Heart left ventricle (tissue), 16 donors: Measurements from ENCODE around the gene MAGI1. TPM values are rescaled to one million over a fixed set of nuclear protein-coding genes. Genes with fewer than 3 reads are reported as not detected.

ENCODE experiments used
- ATAC-seq, 4 donors: fragments of 200-7000 bp; cut with Tn5 transposase; one replicate each; pipeline ENCODE4 v1.9.1; 2020 to 2022; ENCODE audit warnings: moderate library complexity in 4 of 4, mild to moderate bottlenecking in 3 of 4, moderate number of reproducible peaks in 1 of 4
- DNase-seq, 5 donors: peaks; one replicate each; pipeline ENCODE4 v3.0.0-alpha.2; 2020
- H3K27ac ChIP-seq, 12 donors: fragments of 200-600 bp; sonication (generic) in 4 of 12; one replicate each; pipeline versions ENCODE4 v1.5.0 to v1.8.0; 2016 to 2022; ENCODE audit warnings: mild to moderate bottlenecking in 2 of 12
- H3K27me3 ChIP-seq, 9 donors: fragments of 200-600 bp; sonication (generic) in 2 of 9; one replicate each; pipeline versions ENCODE4 v1.5.1 to v1.8.0; 2016 to 2022; ENCODE audit warnings: mild to moderate bottlenecking in 3 of 9
- H3K36me3 ChIP-seq, 9 donors: fragments of 200-600 bp; sonication (generic) in 2 of 9; one replicate each; pipeline versions ENCODE4 v1.5.0 to v1.8.0; 2018 to 2022; ENCODE audit warnings: mild to moderate bottlenecking in 2 of 9
- H3K4me1 ChIP-seq, 12 donors: fragments of 200-600 bp; sonication (generic) in 4 of 12; one replicate each; pipeline versions ENCODE4 v1.5.0 to v1.8.0; 2016 to 2022; ENCODE audit warnings: mild to moderate bottlenecking in 3 of 12
- H3K4me3 ChIP-seq, 12 donors: fragments of 200-600 bp; sonication (generic) in 4 of 12; one replicate each; pipeline versions ENCODE4 v1.5.0 to v1.8.0; 2017 to 2022; ENCODE audit warnings: mild to moderate bottlenecking in 9 of 12, moderate library complexity in 4 of 12
- H3K9me3 ChIP-seq, 12 donors: fragments of 200-600 bp; sonication (generic) in 4 of 12; one replicate each; pipeline versions ENCODE4 v1.5.0 to v1.8.0; 2016 to 2022; ENCODE audit warnings: mild to moderate bottlenecking in 1 of 12
- CTCF ChIP-seq, 12 donors: fragments of 200-600 bp; sonication (generic) in 4 of 12; IDR thresholded peaks; one replicate each; pipeline versions ENCODE4 v1.5.0 to v1.8.0; 2018 to 2022; ENCODE audit warnings: antibody characterized with exemption in 12 of 12, mild to moderate bottlenecking in 5 of 12
- POLR2A ChIP-seq, 2 donors: fragments of 450-650 bp; IDR thresholded peaks; one replicate each; pipeline ENCODE4 v1.6.1; 2017; ENCODE audit warnings: antibody characterized with exemption in 2 of 2, mild to moderate bottlenecking in 2 of 2, moderate library complexity in 2 of 2
- WGBS, 4 donors: extraction: QIAGEN DNeasy Blood & Tissue Kit in 2 of 4; methylation state at CpG; one replicate each; pipeline versions ENCODE4 v1.1.5 to v1.1.7; 2013 to 2018; 5-methylcytosine and 5-hydroxymethylcytosine counted together
- intact Hi-C, 10 donors: fragments of 100-400 bp; cut with DNase I; formaldehyde crosslinking; loops; one replicate each; pipeline versions ENCODE4 v1.11.1 to v1.14.2; 2022
- polyA plus RNA-seq, 2 donors: library from polyadenylated mRNA; stranded (reverse); fragments of 200-250 nt; gene quantifications; one replicate each; pipeline ENCODE4 v1.2.3, GENCODE V29; 2013
- total RNA-seq, 9 donors: library from RNA; depleted of rRNA in 2 of 9; stranded (reverse); fragments of >200 nt in 2 of 9; fragmentation: NEBNext Ultra II Directional in 3 of 9; extraction: Animal tissue kit (Norgen Biotek cat#: 25700) in 3 of 9; gene quantifications; one replicate each; pipeline versions ENCODE4 v1.1.0 to v1.2.4, GENCODE V29; 2016 to 2023
- donor health status: ischemic (EF 13 %, LVEDD 7.1; RV severe dilation, severe dysfunction).
- donor health status: healthy with polysubstance abuse.
- donor health status: DM: no; HTN: yes; CAD: no.
- donor health status: DM: no; HTN: no; CAD: no.
- donor health status: ischemic (EF 25% LVEDD 6.9; RV normal size, moderate dysfunction).
- donor health status: ischemic (EF 25% LVEDD 5.7; RV mildly dilated, moderate dysfunction).
- donor health status: healthy.
- donor health status: DM: yes; HTN: yes; CAD: no.
- donor health status: ischemic (EF 35%, LVEDD 5.7; RV mildly dilated, moderate dysfunction).
- donor health status: nonischemic (EF 11% LVEDD 7.7; RV severe dilation, severe dysfunction).
- donor health status: DM: yes; HTN: yes; CAD: no.
- donor health status: PGD.
- donor health status: ischemic (EF 29% LVEDD 5.4; RV normal size, mild dysfunction).
- donor health status: nonischemic (EF 23%, LVEDD 6.1; RV moderate dilation, normal function).

The MAGI1 gene
- total and polyA plus RNA-seq, 11 donors = 18.5 to 52.1 (median 31.4) TPM

GRCh38 chr3:65824166-65824565, 214.6 kb downstream of the MAGI1 start:
- TF ChIP-seq CTCF (IDR thresholded peaks at IDR 0.05) (no peak), POLR2A (IDR thresholded peaks at IDR 0.05) (no peak)
- no peak overlapping the region for H3K27ac ChIP-seq
- DNase-seq = no peak
- intact Hi-C loops = no loop called here
- no peaks in the 10 kb centered on the region for H3K27me3 ChIP-seq
- H3K9me3 ChIP-seq = peaks cover 0 to 6% (median 0%) of the 10 kb centered on the region in 12 donors
- no peak for ATAC-seq
- WGBS, 4 donors = 61 to 80% (median 71%) methylated on average over 5 of the region's 5 CpGs
- H3K36me3 ChIP-seq = no peaks in the 10 kb centered on the region
- H3K4me3 ChIP-seq = no peak overlapping the region
- H3K4me1 ChIP-seq = peaks cover 0 to 35% (median 7%) of the 10 kb centered on the region in 12 donors

DNA sequence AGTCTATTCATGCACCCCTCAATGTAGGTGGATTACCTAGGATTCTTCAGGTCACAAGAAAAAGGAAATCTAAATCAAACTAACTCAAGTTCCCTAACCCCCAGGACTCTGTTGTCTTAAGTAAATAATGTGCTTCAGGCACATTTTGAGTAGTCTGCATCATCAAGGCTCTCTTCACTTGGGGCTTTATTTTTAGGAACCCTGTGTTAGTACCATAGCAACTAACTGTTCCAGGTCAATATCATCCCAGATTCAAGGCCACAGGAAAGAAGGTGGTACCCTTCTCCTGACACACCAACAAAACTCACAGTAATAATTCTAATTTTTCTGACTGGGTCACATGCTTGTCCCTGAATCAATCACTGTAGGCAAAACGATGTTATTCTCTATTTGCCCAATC, 218.1 kb downstream of the MAGI1 start:
- 83 to 89% (median 85%) methylated on average over 1 of the region's 1 CpG for WGBS, 4 donors
- Histone ChIP-seq H3K9me3 (peaks cover 0 to 6% (median 0%) of the 10 kb centered on the region in 12 donors), H3K4me3 (no peak overlapping the region), H3K27me3 (no peaks in the 10 kb centered on the region), H3K27ac (peak overlapping the region in 1 of 12 donors; percentile 9), H3K4me1 (peaks cover 0 to 14% (median 0%) of the 10 kb centered on the region in 12 donors), H3K36me3 (no peaks in the 10 kb centered on the region)
- peak in 3 of 4 donors; percentile 45 to 67 (median 55) for ATAC-seq
- intact Hi-C loops = no loop called here
- no peak for DNase-seq
- no peak for TF ChIP-seq CTCF (IDR thresholded peaks at IDR 0.05)
- TF ChIP-seq POLR2A (IDR thresholded peaks at IDR 0.05) = no peak

DNA sequence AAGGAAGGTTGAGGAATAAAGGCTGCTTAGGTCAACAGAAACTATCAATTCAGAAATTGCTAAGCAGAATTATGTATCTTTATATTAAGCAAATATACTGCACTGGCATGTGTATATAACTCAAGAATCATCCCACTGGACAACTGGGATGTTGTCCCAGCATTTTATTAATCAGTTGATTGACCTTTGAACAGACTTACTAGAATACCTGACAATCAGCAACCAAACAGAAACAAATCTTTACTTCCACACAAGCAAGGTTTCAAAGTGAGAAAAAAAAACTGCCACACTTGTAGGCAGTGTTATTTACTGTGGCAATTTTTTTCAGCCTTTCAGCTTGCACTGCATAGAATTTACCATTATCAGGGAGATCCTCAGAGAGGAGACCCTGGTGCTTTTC, 218.8 kb downstream of the MAGI1 start:
- Histone ChIP-seq H3K27me3 (no peaks in the 10 kb centered on the region), H3K4me3 (no peak overlapping the region), H3K27ac (no peak overlapping the region), H3K36me3 (no peaks in the 10 kb centered on the region), H3K9me3 (peaks cover 0 to 6% (median 0%) of the 10 kb centered on the region in 12 donors), H3K4me1 (peaks cover 0 to 14% (median 0%) of the 10 kb centered on the region in 12 donors)
- DNase-seq (no peak), ATAC-seq (no peak)
- TF ChIP-seq POLR2A (IDR thresholded peaks at IDR 0.05) = no peak
- intact Hi-C loops = no loop called here

DNA sequence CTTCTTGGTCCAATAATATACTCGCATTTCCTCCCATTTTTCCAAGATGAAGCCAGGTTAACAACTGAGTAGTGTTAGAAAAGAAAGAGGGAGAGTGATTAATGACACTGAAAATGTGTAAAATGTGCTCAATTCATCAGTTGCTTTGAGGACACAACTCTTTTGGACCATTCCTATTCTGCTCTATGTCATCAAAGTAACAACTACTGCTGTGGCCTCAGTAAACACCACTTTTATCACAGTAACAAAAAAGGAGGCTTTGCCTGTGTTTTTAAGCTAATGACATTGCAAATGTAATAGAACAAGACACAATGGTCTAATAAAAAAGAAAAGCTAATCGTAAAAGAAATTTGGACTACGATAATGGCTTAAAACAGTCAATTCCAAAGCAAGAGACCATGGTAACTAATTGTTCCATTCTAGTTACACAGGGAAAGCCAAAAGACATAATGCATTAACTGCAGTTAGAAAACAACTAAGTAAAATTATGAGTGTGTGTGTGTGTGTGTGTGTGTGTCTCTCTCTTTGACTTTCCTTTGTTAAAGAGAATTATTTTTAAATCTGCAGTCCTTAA, 221.1 kb downstream of the MAGI1 start:
- H3K36me3 ChIP-seq = no peaks in the 10 kb centered on the region
- no peak overlapping the region for H3K4me3 ChIP-seq
- peaks cover 0 to 14% (median 0%) of the 10 kb centered on the region in 12 donors for H3K4me1 ChIP-seq
- DNase-seq = no peak
- peaks cover 0 to 6% (median 0%) of the 10 kb centered on the region in 12 donors for H3K9me3 ChIP-seq
- ATAC-seq = no peak
- TF ChIP-seq POLR2A (IDR thresholded peaks at IDR 0.05) = no peak
- no peak for TF ChIP-seq CTCF (IDR thresholded peaks at IDR 0.05)
- H3K27me3 ChIP-seq = no peaks in the 10 kb centered on the region
- 91 to 96% (median 94%) methylated on average over 3 of the region's 3 CpGs for WGBS, 4 donors
- H3K27ac ChIP-seq = no peak overlapping the region
- intact Hi-C loops = no loop called here

DNA sequence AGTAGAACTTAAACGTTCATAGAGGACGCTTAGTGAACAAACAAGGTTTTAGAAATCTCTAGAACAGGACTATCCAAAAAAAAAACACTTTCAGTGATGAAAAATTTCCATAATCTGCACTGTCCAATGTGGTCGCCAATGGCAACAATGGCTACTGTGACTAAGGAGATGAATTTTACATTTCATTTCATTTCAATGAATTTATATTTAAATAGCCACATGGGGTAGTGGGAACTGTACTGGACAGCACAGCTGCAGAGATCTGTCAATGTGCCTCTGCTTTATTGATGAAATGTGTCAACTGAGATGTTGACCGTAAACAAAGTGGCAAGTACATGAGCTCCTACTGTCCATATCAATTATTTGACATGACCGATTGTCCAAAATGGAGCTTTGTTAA, 222.5 kb downstream of the MAGI1 start:
- DNase-seq = no peak
- TF ChIP-seq CTCF (IDR thresholded peaks at IDR 0.05) (no peak), POLR2A (IDR thresholded peaks at IDR 0.05) (no peak)
- Histone ChIP-seq H3K36me3 (no peaks in the 10 kb centered on the region), H3K9me3 (no peaks in the 10 kb centered on the region), H3K27me3 (no peaks in the 10 kb centered on the region), H3K4me1 (peaks cover 0 to 23% (median 9%) of the 10 kb centered on the region in 12 donors), H3K27ac (no peak overlapping the region), H3K4me3 (no peak overlapping the region)
- intact Hi-C loops = no loop called here
- 93 to 97% (median 96%) methylated on average over 5 of the region's 5 CpGs for WGBS, 4 donors
- ATAC-seq = no peak
